HTR-8/SVneo (cell line): ENCODE results near the gene CUL9.

ENCODE experiments used
- DNase-seq: peaks from one replicate; pipeline ENCODE4 v3.0.0; 2011; ENCODE audit warnings: low spot score, mixed read lengths; ENCODE audit not compliant: insufficient read length
- FAIRE-seq: peaks from 2 replicates; lab custom pipeline; 2011; peaks lifted over from hg19 to GRCh38; lab: Jason Lieb, UNC

CUL9 gene

DNA sequence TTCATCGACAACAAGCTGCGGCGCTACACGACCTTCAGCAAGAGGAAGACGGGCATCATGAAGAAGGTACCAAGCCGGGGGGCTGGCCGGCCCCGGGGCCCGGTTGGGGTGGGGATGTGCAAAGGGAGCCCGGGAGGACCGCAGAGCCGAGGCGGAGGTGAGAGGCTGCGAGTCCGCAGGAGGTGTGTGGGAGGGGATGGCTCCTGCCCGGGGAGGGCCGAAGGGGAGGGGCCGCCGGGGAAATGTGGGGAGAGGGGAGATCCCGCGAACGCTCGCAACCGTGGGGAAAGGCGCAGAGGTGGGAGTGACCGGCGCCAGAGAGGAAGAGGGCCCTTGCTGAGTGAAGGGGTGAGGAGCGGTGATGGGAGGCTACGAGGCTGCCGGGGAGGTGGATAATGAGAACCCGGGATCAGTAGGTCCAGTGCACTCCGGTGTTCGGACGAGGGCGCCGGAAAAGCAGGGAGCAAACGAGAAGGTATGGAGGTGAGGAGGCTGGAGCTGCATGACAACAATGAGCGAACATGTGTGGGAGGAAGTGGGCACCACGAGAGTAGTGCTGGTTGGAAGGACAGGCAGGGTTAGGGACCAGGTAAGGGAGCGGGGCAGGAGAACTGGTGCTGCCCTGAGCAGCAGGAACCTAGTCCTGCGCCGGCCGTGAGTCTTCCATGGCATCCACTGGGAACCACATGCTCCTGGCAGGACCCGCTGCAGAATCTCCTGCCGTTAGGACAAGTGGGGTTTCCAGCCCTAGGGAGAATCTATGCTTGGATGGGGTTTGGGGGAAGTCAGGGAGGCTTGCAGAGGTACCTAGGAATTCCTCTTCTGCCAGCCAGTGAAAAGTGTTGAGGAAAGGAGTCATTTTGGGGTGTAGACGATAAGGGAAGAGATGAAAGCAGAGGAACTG is 9.6 kb upstream of the CUL9 start:
- no peak for FAIRE-seq
- peak; percentile 24 for DNase-seq

DNA sequence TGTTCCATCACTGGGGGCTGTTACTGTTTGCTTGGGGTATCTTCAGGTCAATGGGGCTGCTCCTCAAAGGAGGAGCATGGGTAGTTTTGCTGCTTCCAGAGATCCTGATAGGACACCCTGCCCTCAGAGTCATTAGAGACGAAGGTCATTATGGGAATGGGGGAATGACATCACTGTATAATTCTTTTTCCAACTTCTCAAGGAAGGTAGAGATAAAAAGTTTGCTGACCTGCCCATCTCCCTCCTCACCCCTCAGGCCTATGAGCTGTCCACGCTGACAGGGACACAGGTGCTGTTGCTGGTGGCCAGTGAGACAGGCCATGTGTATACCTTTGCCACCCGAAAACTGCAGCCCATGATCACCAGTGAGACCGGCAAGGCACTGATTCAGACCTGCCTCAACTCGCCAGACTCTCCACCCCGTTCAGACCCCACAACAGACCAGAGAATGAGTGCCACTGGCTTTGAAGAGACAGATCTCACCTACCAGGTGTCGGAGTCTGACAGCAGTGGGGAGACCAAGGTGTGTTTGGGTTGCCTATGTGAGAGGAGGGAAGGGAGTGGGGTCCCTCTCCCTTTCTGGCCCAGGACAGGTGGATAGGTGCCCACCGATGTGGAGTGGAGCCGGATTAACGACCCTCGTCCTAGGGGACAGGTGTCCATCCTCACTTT is 8.3 kb upstream of the CUL9 start:
- DNase-seq = no peak
- peak; percentile 26 for FAIRE-seq

DNA sequence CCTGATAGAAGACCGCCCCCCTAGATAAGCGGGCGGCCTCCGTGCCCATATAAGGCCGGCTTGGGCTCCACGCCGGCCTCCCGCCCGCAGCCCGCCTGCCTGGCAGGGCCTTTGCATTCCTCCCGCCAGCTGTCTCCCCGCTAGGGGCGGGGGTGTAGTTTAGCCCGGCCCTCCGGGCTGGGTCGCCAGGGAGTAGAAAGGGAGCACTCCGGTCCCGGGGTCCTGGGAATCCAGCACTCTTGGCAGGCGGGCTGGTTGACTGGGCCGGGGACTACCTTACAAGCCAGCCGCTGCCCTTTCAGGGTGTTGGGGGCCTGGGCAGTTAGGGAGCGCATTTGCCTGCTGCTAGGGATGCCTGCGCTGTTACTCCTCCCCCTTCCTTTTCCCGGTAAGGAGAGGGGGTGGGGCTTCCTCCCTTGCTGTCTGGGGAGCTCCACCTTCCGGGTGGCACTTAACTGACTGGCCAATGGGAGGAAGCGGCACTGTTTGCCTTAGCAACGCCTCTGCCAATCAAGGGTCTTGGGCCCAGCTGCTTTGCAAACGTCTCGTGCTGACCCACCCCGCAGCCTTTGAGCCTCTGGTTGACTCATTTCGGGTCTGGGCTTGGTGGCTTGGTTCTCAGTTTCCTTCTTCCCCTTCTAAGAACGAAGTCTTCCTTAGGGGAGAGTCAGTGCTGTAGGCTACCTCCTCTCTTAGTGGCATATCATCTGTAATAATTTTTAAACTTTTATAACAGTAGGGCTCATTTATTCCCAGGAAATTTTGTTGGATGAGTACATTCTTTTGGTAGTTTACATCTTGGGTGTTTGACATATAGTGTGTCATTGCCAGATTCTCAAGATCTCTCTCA is 7.5 kb upstream of the CUL9 start:
- peak; percentile 99 for DNase-seq
- FAIRE-seq = peak; percentile 92

DNA sequence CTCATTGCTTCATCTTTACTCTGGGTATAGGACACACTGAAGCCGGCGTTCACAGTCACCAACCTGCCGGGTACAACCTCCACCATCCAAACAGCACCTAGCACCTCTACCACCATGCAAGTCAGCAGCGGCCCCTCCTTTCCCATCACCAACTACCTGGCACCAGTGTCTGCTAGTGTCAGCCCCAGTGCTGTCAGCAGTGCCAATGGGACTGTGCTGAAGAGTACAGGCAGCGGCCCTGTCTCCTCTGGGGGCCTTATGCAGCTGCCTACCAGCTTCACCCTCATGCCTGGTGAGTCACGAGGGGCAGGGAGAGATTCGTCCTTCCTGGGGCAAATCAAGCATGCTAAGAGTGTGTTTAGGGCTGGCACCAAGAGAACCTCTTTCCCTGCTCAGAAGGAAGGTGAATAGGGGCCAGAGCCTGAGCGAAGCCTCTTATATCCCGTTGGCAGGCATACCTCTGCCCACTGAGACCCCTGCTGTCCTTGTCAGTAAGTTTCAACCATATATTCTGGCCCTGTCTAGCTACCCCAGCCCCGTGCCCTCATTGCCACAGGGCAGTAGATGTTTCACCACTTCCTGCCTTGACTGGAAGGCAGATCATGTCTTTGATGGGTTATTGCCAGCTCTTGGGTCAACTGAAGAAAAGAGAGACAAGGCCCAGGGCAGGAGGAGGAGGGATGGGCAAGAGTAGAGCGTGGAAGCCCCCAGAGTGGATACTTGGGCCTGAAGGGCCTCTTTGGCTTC is 6.1 kb upstream of the CUL9 start:
- FAIRE-seq (peak; percentile 26), DNase-seq (no peak)

DNA sequence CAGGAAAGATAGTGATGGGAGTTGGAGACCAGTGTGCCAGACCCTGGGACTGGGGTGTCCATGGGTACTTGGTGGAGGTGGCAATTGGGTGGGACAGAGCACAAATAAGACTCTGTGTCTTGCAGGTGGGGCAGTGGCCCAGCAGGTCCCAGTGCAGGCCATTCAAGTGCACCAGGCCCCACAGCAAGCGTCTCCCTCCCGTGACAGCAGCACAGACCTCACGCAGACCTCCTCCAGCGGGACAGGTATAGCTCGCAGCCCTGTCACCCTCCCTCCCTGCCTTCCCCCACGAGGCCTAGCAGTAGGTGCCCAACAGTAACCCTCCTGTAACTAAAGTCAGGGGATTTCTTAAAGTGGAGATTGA is 5.6 kb upstream of the CUL9 start:
- FAIRE-seq (no peak), DNase-seq (no peak)

DNA sequence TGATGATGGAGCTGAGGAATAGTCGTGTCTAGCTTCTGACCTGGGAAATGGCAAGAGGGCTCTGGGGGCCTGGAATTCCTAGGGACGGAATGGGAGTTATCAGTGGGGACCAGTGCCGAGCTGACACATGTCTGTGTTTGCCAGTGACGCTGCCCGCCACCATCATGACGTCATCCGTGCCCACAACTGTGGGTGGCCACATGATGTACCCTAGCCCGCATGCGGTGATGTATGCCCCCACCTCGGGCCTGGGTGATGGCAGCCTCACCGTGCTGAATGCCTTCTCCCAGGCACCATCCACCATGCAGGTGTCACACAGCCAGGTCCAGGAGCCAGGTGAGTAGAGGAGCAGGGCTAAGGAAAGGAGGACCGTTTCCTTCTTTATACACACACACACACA is 3.8 kb upstream of the CUL9 start:
- FAIRE-seq (no peak), DNase-seq (no peak)

DNA sequence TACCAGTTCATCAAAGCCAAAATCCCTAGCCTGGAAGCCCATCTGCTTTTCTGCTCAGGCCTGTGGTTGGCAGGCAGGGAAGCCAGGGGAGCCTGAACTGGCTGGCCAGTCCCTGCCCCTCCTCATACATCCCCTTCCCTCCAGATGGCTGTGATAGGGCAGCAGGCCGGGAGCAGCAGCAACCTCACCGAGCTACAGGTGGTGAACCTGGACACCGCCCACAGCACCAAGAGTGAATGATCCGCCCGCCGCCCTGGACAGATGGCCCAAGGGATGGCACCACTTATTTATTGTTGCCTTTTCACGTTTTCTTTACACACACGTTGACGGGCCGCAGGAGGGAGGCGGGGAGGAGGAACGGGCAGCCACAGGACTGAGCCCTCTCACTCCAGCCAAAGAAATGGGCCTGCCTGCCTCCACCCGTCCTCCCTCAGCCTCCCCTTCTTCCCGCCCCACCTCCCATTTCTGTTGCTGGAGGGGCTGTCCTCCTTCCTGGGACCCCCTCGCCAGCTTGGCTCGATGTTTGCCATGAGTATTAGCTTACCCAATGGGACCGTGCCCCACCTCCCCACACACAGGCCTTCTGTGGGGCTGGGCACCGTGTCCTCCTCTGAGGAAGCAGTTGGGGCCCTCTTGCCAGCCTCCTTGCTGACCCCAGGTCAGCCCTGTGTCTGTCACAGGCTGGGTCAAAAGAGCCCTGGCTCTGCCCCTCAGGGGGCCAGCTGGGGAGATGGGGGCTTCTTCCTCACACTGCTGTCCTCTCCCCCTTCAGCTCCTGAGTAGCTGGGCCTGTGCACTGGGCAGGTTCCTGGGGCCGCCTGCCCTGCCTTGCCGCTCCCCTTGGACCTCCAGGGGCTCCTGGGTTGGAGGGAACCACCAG is 2.8 kb upstream of the CUL9 start:
- FAIRE-seq = no peak
- no peak for DNase-seq

DNA sequence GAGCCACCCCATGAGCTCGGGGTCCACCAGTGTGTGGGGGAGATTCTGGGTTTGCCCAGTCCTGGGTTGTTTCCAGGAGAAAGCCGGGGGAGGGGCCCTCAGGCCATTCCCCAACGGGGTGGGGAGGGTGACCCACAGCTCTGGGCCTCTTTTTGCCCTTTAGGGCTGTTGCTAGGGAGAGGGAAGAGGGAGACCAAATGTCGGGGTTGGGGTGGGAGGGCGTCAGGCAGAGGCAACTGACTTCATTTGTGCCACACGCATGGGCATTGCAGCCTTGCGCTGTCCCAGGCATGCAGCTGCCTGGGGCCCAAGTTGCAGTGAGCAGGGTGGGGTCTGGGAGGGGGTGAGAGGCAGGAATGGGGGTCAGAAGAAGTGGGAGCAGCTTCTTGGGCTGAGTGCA is 1.9 kb upstream of the CUL9 start:
- no peak for FAIRE-seq
- DNase-seq = no peak

DNA sequence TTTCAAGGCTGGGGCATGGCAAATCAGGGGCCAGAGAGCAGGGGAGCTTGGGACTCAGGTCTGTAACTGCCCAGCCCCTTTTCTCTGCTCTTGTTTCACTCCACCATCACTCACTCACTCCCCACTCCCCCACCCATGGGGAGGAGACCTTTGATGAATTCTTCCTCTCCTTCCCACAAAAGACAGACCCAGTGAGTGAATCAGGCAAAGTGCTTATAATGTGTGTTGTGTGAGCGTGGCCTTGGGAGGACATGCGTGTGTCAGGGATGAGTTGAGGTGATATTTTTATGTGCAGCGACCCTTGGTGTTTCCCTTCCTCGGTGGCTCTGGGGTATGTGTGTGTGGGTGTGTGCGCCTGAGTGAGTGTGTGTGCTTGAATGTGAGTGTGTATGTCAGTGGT is 1.0 kb upstream of the CUL9 start:
- DNase-seq (no peak), FAIRE-seq (no peak)

DNA sequence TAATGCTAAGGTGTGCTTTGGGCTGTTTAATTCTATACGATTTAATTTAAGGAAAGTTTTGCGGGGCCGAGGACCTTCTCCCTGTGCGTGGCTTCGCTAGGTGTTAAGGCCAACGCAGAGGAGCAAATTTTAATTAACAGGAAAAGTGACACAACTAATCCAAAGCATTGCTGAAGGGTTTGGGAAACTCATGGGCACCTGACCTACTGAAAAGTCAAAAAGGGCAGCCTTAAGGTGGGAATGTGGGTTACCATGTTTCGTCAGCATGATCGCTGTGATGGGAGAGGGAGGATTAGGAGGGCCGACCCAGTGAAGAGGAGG is 415 bp upstream of the CUL9 start:
- no peak for DNase-seq
- FAIRE-seq = no peak

DNA sequence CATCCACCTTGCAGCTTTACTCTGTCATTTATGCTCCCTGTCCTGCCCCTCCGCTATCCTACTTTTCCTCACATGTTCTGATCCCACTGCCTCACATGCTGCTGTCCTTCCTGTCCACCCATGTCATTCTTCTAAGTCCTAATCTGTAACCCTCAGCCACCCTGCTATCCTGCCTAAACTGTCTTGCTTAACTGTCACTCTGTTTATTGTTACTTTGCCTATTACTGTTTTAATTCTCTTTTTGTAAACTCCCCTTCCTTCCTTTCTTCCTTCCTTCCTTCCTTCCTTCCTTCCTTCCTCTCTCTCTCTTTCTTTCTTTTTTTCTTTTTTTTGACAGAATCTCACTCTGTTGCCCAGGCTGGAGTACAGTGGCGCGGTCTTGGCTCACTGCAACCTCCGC is 1.4 kb downstream of the CUL9 start:
- DNase-seq (no peak), FAIRE-seq (no peak)

DNA sequence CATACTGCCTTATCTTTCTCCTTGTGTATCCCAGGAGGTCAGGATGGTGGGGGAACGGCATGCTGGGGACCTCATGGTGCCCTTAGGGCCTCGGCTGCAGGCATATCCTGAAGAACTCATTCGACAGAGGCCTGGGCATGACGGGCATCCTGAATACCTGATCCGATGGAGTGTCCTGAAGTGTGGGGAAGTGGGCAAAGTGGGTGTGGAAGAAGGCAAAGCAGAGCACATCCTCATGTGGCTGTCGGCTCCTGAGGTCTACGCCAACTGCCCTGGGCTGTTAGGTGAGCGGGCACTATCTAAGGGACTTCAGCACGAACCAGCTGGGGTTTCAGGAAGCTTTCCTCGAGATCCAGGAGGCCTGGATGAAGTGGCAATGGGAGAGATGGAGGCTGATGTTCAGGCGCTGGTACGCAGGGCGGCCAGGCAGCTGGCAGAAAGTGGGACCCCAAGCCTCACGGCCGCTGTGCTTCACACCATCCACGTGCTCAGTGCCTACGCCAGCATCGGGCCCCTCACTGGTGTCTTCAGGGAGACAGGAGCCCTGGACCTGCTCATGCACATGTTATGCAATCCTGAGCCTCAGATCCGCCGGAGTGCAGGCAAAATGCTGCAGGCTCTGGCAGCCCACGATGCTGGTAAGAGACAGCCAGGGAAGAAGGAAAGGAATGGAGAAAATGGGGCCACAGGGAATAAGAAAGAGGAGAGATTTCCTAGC is 2.4 kb downstream of the CUL9 start:
- FAIRE-seq (no peak), DNase-seq (no peak)

DNA sequence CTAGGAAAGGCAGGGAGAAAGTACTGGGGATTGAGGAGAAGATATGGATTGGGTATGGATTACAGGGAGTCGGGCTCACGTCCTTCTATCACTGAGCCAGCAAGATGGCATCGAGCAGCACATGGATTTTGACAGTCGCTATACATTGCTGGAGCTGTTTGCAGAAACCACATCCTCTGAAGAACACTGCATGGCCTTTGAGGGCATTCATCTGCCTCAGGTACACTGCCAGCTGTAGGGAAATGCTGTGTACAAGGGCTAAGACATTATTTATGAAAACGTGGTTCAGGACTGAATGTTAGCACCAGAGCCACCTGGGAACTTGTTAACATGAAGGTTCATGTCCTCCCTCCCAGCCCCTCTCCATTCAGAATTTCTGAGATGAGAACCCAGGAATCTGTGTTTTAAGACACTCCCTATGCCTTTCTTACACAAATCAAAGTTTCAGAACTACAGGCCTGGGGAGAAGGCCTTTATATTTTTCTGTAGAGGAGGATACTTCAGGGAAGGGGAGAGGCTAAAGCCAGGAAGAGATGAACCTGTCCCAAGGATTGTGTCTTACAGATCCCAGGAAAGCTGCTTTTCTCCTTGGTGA is 3.5 kb downstream of the CUL9 start:
- FAIRE-seq (no peak), DNase-seq (no peak)

DNA sequence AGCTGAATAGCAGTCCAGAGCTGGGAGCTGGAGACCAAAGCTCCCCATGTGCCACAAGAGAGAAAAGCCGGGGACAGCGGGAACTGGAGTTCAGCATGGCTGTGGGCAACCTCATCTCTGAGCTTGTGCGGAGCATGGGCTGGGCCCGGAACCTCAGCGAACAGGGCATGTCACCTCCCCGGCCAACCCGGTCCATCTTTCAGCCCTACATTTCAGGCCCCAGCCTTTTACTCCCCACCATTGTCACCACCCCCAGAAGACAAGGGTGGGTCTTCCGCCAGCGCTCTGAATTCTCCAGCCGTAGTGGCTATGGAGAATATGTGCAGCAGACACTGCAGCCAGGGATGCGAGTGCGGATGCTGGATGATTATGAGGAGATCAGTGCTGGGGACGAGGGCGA is 4.0 kb downstream of the CUL9 start:
- FAIRE-seq = no peak

DNA sequence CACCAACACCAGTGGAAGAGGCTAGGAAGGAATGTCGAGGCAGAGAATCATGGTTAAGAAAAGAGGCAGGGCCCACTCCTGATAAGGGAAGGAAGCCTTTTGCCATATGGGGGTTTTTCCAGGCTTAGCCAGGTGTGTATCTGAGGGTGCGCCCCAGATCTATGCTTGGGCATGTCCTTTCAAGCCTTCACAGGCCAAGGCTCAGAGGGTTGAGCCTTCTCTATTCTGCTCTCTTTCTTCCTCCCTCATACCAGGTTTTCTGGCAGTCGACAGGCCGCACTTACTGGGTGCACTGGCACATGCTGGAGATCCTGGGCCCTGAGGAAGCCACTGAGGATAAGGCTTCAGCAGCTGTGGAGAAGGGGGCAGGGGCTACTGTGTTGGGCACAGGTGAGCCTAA is 4.7 kb downstream of the CUL9 start:
- FAIRE-seq = no peak

More for the DNA sequence above, 4.0 kb downstream of the CUL9 start:
- DNase-seq = no peak

DNA sequence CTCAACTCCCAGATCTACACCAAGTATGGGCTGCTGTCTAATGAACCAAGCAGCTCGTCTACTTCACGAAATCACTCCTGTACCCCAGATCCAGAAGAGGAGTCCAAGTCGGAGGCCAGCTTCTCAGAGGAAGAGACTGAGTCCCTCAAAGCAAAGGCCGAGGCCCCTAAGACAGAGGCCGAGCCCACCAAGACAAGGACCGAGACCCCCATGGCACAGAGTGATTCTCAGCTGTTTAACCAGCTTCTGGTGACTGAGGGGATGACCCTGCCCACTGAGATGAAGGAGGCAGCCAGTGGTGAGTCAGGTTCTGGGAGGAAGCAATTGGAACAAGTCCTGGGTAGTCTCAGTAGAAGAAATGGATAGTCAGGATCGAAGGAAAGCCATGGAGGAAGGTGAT is 5.8 kb downstream of the CUL9 start:
- FAIRE-seq = no peak
- no peak for DNase-seq

More for the DNA sequence above, 4.7 kb downstream of the CUL9 start:
- no peak for DNase-seq

DNA sequence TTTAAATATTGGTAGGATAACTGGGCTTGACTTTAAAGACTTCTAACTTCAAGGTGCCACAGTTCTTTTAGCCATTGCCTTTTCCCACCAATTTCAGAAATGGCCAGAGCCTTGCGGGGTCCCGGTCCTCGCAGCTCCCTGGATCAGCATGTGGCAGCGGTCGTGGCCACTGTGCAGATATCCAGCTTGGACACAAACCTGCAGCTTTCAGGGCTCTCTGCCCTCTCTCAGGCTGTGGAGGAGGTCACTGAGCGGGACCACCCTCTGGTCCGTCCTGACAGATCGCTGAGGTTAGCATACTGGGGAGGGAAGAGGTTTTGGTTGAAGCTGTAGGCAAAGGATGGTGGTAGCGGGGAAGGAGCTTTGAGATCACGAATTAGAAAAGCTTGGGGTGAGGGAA is 6.4 kb downstream of the CUL9 start:
- FAIRE-seq (no peak), DNase-seq (no peak)

DNA sequence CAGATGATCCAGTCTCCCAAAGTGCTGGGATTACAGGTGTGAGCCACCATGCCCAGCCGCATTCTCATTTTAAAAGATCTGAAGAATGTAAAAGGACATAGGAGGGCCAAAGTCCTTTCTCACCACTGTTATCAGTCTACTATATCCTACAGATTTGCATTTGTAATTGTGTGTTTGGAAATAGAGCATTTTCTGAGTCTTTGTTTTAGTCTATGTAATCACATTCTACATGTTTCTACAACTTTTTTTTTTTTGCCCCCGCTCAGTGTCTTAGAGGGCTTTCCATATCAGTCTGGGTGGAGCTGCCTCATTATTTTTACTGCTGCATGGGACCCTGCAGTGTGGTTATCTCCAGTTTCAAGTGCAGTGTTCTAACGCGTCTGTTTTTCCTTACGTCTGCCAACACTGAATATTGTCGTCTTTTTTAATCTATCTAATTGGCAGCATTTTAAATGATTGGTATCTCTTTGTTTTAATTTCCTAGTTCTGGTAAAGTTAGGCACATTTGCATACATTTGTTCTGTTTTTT is 7.8 kb downstream of the CUL9 start:
- DNase-seq (no peak), FAIRE-seq (no peak)
